Ishikawa (cell line): ENCODE results near the gene SOX6.

ENCODE experiments used
- CEBPB ChIP-seq: IDR thresholded peaks from 2 replicates; pipeline ENCODE4 v1.6.1; 2012
- CREB1 ChIP-seq: IDR thresholded peaks from 2 replicates; pipeline ENCODE4 v1.6.1; 2012; ENCODE audit warnings: low read depth
- EGR1 ChIP-seq: IDR thresholded peaks from 2 replicates; pipeline ENCODE4 v1.6.1; 2012
- EP300 ChIP-seq: IDR thresholded peaks from 2 replicates; pipeline ENCODE4 v1.6.1; 2012; ENCODE audit warnings: borderline replicate concordance
- FOXM1 ChIP-seq: IDR thresholded peaks from 2 replicates; pipeline ENCODE4 v1.6.1; 2012; ENCODE audit warnings: low read depth, borderline replicate concordance
- MAX ChIP-seq: IDR thresholded peaks from 2 replicates; pipeline ENCODE4 v1.6.1; 2012
- NFIC ChIP-seq: IDR thresholded peaks from 2 replicates; pipeline ENCODE4 v1.6.1; 2012
- RAD21 ChIP-seq: IDR thresholded peaks from 2 replicates; pipeline ENCODE4 v1.6.1; 2012; ENCODE audit warnings: low read depth
- REST ChIP-seq: IDR thresholded peaks from 2 replicates; pipeline ENCODE4 v1.6.1; 2012; ENCODE audit warnings: low read depth, mild to moderate bottlenecking
- TAF1 ChIP-seq: IDR thresholded peaks from 2 replicates; pipeline ENCODE4 v1.6.1; 2012; ENCODE audit warnings: low read depth, mild to moderate bottlenecking
- TCF12 ChIP-seq: IDR thresholded peaks from 2 replicates; pipeline ENCODE4 v1.6.1; 2012; ENCODE audit warnings: low read depth
- TEAD4 ChIP-seq: IDR thresholded peaks from 2 replicates; pipeline ENCODE4 v1.6.1; 2012
- USF1 ChIP-seq: IDR thresholded peaks from 2 replicates; pipeline ENCODE4 v1.6.1; 2012
- YY1 ChIP-seq: IDR thresholded peaks from 2 replicates; pipeline ENCODE4 v1.6.1; 2012; ENCODE audit warnings: low read depth
- ZBTB7A ChIP-seq: IDR thresholded peaks from 2 replicates; pipeline ENCODE4 v1.6.1; 2012; ENCODE audit warnings: low read depth

The SOX6 gene

GRCh38 chr11:16204261-16204660 is 152.1 kb downstream of the SOX6 start:
- no peak for TF ChIP-seq CEBPB
- TF ChIP-seq CREB1: no peak
- TF ChIP-seq NFIC: no peak
- TF ChIP-seq TCF12: no peak
- TF ChIP-seq EP300: no peak
- no peak for TF ChIP-seq RAD21
- no peak for TF ChIP-seq USF1
- no peak for TF ChIP-seq MAX
- no peak for TF ChIP-seq FOXM1
- no peak for TF ChIP-seq TEAD4
- TF ChIP-seq EGR1: no peak
- TF ChIP-seq YY1: no peak
- no peak for TF ChIP-seq ZBTB7A
- TF ChIP-seq TAF1: no peak

GRCh38 chr11:16195651-16196050 is 160.7 kb downstream of the SOX6 start:
- no peak for TF ChIP-seq CREB1
- TF ChIP-seq USF1: no peak
- TF ChIP-seq REST: no peak
- TF ChIP-seq TAF1: no peak
- no peak for TF ChIP-seq YY1
- TF ChIP-seq NFIC: no peak
- no peak for TF ChIP-seq TCF12
- TF ChIP-seq RAD21: no peak
- TF ChIP-seq TEAD4: no peak
- no peak for TF ChIP-seq EP300
- no peak for TF ChIP-seq CEBPB
- TF ChIP-seq FOXM1: no peak
- no peak for TF ChIP-seq EGR1
- no peak for TF ChIP-seq MAX

- TF ChIP-seq MAX (no peak), NFIC (no peak), TEAD4 (no peak), REST (no peak), CREB1 (no peak), TCF12 (no peak), CEBPB (no peak), RAD21 (no peak), FOXM1 (no peak), TAF1 (no peak)
Observed at GRCh38 chr11:16194566-16194965, 161.8 kb downstream of the SOX6 start.

- TF ChIP-seq REST: no peak
- no peak for TF ChIP-seq CEBPB
- no peak for TF ChIP-seq EGR1
- no peak for TF ChIP-seq EP300
- no peak for TF ChIP-seq MAX
- no peak for TF ChIP-seq YY1
- no peak for TF ChIP-seq RAD21
- TF ChIP-seq USF1: no peak
- no peak for TF ChIP-seq NFIC
Observed at GRCh38 chr11:16193897-16194381, 162.4 kb downstream of the SOX6 start.
